Measurements from ENCODE around the gene FRS3. TPM values are rescaled to one million over a fixed set of nuclear protein-coding genes. Genes with fewer than 3 reads are reported as not detected.

FRS3 gene
- total and polyA plus RNA-seq, 9 donors, result 1.00 to 8.4 (median 6.2) TPM

GRCh38 chr6:41763470-41763869, 16.2 kb downstream of the FRS3 start:
- no peaks in the 10 kb centered on the region for H3K36me3 ChIP-seq
- no peak overlapping the region for H3K27ac ChIP-seq
- DNase-seq, result no peak
- no peaks in the 10 kb centered on the region for H3K27me3 ChIP-seq
- WGBS, 3 donors, result 20 to 36% (median 34%) methylated on average over 2 of the region's 2 CpGs
- no peaks in the 10 kb centered on the region for H3K4me1 ChIP-seq (ENCODE audit: insufficient read depth)
- intact Hi-C loops (cut with DNase I), result no loop called here
- H3K4me3 ChIP-seq, result no peak overlapping the region
- TF ChIP-seq CTCF (IDR thresholded peaks at IDR 0.05), result no peak
- no peak for TF ChIP-seq POLR2A (IDR thresholded peaks at IDR 0.05)
- TF ChIP-seq EP300 (IDR thresholded peaks at IDR 0.05), result no peak
- no peaks in the 10 kb centered on the region for H3K9me3 ChIP-seq

- H3K4me1 ChIP-seq (ENCODE audit: insufficient read depth), result no peaks in the 10 kb centered on the region
Observed at GRCh38 chr6:41759905-41760579, 19.7 kb downstream of the FRS3 start.

GRCh38 chr6:41759106-41759904, 20.4 kb downstream of the FRS3 start:
- Histone ChIP-seq H3K9me3 (no peaks in the 10 kb centered on the region), H3K27me3 (no peaks in the 10 kb centered on the region), H3K36me3 (no peaks in the 10 kb centered on the region), H3K4me3 (no peak overlapping the region), H3K4me1 (ENCODE audit: insufficient read depth) (no peaks in the 10 kb centered on the region), H3K27ac (no peak overlapping the region)
- no peak for DNase-seq
- intact Hi-C loops (cut with DNase I), result no loop called here
- WGBS, 3 donors, result 80 to 88% (median 86%) methylated on average over 13 of the region's 13 CpGs
- TF ChIP-seq POLR2A (IDR thresholded peaks at IDR 0.05) (no peak), CTCF (IDR thresholded peaks at IDR 0.05) (no peak), EP300 (IDR thresholded peaks at IDR 0.05) (no peak)

More at GRCh38 chr6:41759905-41760579, 19.7 kb downstream of the FRS3 start:
- Histone ChIP-seq H3K9me3 (no peaks in the 10 kb centered on the region), H3K4me3 (no peak overlapping the region), H3K36me3 (no peaks in the 10 kb centered on the region), H3K27ac (no peak overlapping the region), H3K27me3 (no peaks in the 10 kb centered on the region)
- 67 to 87% (median 84%) methylated on average over 2 of the region's 2 CpGs for WGBS, 3 donors
- no peak for DNase-seq
- intact Hi-C loops (cut with DNase I), result no loop called here
- TF ChIP-seq POLR2A (IDR thresholded peaks at IDR 0.05) (no peak), CTCF (IDR thresholded peaks at IDR 0.05) (no peak), EP300 (IDR thresholded peaks at IDR 0.05) (no peak)

GRCh38 chr6:41758641-41759035, 21.1 kb downstream of the FRS3 start:
- Histone ChIP-seq H3K4me3 (no peak overlapping the region), H3K9me3 (no peaks in the 10 kb centered on the region), H3K27me3 (no peaks in the 10 kb centered on the region), H3K36me3 (no peaks in the 10 kb centered on the region), H3K27ac (no peak overlapping the region), H3K4me1 (ENCODE audit: insufficient read depth) (no peaks in the 10 kb centered on the region)
- no peak for DNase-seq
- no peak for TF ChIP-seq EP300 (IDR thresholded peaks at IDR 0.05)
- TF ChIP-seq CTCF (IDR thresholded peaks at IDR 0.05), result no peak
- no peak for TF ChIP-seq POLR2A (IDR thresholded peaks at IDR 0.05)
- intact Hi-C loops (cut with DNase I), result no loop called here
- WGBS, 3 donors, result 81 to 83% (median 83%) methylated on average over 6 of the region's 6 CpGs
